Measurements from ENCODE around the gene FXR2. TPM values are rescaled to one million over a fixed set of nuclear protein-coding genes. Genes with fewer than 3 reads are reported as not detected.

Gene FXR2
- total and polyA plus RNA-seq, 10 of the 15 experiments (the other 5 are each of a cell fraction or from before 2014, with no cell fraction given), result 1.6 to 33.3 (median 22.0) TPM

DNA sequence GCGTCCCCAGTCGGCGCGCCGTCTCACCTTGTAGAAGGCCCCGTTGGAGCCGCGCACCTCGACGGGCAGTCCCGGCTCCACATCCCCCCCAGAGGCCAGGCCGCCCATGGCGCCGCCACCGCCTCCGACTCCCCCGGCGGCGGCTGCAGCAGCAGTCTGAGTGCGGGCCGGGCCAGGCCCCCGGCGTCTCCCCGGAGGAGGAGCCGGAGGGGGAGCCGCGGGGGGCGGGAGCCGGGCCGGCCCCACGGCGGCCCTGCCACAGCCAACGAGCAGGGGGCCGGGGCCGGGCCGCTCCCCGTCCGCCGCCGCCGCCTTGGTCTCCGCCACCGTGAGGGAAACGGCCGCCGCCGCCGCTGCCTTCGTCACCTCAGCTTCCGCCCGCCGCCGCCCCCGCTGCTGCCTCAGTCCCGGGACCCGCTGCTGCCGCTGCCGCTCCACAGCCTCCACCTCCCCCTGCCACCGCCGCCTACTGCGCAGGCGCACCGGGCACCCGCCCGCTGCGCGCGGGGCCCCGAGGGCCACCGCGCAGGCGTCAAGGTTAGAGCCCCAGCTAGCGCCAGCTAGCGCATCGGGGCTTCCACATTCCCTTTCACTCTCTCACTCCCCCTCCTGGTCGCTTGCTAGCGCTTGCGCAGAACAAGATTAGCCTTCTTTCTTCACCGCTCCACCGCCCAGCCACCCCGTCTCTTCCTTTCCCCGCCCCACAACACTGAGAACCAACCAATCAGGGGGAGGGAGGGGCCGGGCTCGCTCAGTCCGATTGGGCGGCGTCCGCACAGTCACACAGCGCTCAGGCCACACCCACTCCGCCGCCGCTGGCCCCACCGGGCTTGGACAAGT lies at the start of gene FXR2 (continued):
- TF ChIP-seq BACH1 (IDR thresholded peaks at IDR 0.05; ENCODE audit: borderline replicate concordance) (peak; percentile 85), SRF (IDR thresholded peaks at IDR 0.05; ENCODE audit: low read depth in 2 of 2, low read length in 2 of 2) (0 out of 4 replicates have a peak, but pooled peaks of 1 of the 2 experiments have one; percentile 9), ASH2L (IDR thresholded peaks at IDR 0.05; ENCODE audit: borderline replicate concordance, low read depth) (peak; percentile 33; the same call in 1 of the 2 replicates), ZNF24 (IDR thresholded peaks at IDR 0.05) (no peak), RFX5 (IDR thresholded peaks at IDR 0.05; ENCODE audit: low read depth, low read length) (peak; percentile 85), YY1 (IDR thresholded peaks at IDR 0.05; ENCODE audit: low read depth, low read length) (peak; percentile 63), SP1 (IDR thresholded peaks at IDR 0.05; ENCODE audit: low read depth, low read length) (peak; percentile 88), KDM1A (IDR thresholded peaks at IDR 0.05; ENCODE audit: borderline replicate concordance) (no peak), GATAD2B (conservative IDR thresholded peaks at IDR 0.05; ENCODE audit: low read depth) (peak; percentile 98), POLR2AphosphoS2 (IDR thresholded peaks at IDR 0.05; ENCODE audit: low read depth, low read length) (no peak), HDGF (IDR thresholded peaks at IDR 0.05) (peak; percentile 99), RELA (IDR thresholded peaks at IDR 0.05; ENCODE audit: borderline replicate concordance, partially characterized antibody) (no peak)
- TF ChIP-seq, protein P1, sequence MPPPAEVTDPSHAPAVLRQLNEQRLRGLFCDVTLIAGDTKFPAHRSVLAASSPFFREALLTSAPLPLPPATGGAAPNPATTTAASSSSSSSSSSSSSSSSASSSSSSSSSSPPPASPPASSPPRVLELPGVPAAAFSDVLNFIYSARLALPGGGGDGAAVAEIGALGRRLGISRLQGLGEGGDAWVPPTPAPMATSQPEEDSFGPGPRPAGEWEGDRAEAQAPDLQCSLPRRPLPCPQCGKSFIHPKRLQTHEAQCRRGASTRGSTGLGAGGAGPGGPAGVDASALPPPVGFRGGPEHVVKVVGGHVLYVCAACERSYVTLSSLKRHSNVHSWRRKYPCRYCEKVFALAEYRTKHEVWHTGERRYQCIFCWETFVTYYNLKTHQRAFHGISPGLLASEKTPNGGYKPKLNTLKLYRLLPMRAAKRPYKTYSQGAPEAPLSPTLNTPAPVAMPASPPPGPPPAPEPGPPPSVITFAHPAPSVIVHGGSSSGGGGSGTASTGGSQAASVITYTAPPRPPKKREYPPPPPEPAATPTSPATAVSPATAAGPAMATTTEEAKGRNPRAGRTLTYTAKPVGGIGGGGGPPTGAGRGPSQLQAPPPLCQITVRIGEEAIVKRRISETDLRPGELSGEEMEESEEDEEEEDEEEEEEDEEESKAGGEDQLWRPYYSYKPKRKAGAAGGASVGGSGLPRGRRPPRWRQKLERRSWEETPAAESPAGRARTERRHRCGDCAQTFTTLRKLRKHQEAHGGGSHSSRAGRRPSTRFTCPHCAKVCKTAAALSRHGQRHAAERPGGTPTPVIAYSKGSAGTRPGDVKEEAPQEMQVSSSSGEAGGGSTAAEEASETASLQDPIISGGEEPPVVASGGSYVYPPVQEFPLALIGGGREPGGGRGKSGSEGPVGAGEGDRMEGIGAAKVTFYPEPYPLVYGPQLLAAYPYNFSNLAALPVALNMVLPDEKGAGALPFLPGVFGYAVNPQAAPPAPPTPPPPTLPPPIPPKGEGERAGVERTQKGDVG (CRISPR knock-in tag; IDR thresholded peaks at IDR 0.05), result no peak
- TF ChIP-seq, protein P2, sequence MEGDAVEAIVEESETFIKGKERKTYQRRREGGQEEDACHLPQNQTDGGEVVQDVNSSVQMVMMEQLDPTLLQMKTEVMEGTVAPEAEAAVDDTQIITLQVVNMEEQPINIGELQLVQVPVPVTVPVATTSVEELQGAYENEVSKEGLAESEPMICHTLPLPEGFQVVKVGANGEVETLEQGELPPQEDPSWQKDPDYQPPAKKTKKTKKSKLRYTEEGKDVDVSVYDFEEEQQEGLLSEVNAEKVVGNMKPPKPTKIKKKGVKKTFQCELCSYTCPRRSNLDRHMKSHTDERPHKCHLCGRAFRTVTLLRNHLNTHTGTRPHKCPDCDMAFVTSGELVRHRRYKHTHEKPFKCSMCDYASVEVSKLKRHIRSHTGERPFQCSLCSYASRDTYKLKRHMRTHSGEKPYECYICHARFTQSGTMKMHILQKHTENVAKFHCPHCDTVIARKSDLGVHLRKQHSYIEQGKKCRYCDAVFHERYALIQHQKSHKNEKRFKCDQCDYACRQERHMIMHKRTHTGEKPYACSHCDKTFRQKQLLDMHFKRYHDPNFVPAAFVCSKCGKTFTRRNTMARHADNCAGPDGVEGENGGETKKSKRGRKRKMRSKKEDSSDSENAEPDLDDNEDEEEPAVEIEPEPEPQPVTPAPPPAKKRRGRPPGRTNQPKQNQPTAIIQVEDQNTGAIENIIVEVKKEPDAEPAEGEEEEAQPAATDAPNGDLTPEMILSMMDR (IDR thresholded peaks at IDR 0.05 in 2 of 3, conservative IDR thresholded peaks at IDR 0.05 in 1 of 3; ENCODE audit: control insufficient read depth in 2 of 3, extremely low read depth in 1 of 3, insufficient read depth in 1 of 3, low read depth in 3 of 3, low read length in 3 of 3), result peak; percentile 63 to 97 (median 70); a peak in 5 of 6 replicates
- TF ChIP-seq, protein P3, sequence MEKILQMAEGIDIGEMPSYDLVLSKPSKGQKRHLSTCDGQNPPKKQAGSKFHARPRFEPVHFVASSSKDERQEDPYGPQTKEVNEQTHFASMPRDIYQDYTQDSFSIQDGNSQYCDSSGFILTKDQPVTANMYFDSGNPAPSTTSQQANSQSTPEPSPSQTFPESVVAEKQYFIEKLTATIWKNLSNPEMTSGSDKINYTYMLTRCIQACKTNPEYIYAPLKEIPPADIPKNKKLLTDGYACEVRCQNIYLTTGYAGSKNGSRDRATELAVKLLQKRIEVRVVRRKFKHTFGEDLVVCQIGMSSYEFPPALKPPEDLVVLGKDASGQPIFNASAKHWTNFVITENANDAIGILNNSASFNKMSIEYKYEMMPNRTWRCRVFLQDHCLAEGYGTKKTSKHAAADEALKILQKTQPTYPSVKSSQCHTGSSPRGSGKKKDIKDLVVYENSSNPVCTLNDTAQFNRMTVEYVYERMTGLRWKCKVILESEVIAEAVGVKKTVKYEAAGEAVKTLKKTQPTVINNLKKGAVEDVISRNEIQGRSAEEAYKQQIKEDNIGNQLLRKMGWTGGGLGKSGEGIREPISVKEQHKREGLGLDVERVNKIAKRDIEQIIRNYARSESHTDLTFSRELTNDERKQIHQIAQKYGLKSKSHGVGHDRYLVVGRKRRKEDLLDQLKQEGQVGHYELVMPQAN (conservative IDR thresholded peaks at IDR 0.05), result peak; percentile 91
- TF ChIP-seq, protein P4, sequence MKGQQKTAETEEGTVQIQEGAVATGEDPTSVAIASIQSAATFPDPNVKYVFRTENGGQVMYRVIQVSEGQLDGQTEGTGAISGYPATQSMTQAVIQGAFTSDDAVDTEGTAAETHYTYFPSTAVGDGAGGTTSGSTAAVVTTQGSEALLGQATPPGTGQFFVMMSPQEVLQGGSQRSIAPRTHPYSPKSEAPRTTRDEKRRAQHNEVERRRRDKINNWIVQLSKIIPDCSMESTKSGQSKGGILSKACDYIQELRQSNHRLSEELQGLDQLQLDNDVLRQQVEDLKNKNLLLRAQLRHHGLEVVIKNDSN (IDR thresholded peaks at IDR 0.05; ENCODE audit: borderline replicate concordance, extremely low read length, insufficient read depth, low read depth, low read length), result no peak
